SHP77 (cell line): ENCODE data around the gene TP53.
A peak's percentile ranks its signal among the peaks of the same experiment; 100 is the strongest.
"Not testable (repeated sequence)": the region's sequence is repeated elsewhere in the genome, so short reads cannot be mapped to it uniquely, and the experiment has no call there.

Source experiments
- DNase-seq, 2 experiments: peaks; one replicate each; lab custom pipeline; 2025; lab: John Stamatoyannopoulos, UW

TP53 gene

GRCh38 chr17:7674934-7675333 is 12.4 kb downstream of the TP53 start:
- DNase-seq = no peak

DNA sequence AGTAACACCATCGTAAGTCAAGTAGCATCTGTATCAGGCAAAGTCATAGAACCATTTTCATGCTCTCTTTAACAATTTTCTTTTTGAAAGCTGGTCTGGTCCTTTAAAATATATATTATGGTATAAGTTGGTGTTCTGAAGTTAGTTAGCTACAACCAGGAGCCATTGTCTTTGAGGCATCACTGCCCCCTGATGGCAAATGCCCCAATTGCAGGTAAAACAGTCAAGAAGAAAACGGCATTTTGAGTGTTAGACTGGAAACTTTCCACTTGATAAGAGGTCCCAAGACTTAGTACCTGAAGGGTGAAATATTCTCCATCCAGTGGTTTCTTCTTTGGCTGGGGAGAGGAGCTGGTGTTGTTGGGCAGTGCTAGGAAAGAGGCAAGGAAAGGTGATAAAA is 14.1 kb downstream of the TP53 start:
- peak in 1 of 2 experiments; percentile 39 for DNase-seq

DNA sequence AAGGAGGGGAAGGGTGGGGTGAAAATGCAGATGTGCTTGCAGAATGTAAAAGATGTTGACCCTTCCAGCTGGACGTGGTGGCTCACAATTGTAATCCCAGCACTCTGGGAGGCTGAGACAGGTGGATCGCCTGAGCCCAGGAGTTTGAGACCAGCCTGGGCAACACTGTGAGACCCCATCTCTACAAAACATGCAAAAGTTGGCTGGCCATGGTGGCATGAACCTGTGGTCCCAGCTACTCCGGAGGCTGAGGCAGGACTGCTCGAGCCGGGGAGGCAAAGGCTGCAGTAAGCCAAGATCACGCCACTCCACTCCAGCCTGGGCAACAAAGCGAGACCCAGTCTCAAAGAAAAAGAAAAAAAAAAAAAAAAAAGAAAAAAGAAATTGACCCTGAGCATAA is 18.8 kb downstream of the TP53 start:
- DNase-seq = no peak

GRCh38 chr17:7667656-7668406 is 19.5 kb downstream of the TP53 start:
- no peak for DNase-seq

DNA sequence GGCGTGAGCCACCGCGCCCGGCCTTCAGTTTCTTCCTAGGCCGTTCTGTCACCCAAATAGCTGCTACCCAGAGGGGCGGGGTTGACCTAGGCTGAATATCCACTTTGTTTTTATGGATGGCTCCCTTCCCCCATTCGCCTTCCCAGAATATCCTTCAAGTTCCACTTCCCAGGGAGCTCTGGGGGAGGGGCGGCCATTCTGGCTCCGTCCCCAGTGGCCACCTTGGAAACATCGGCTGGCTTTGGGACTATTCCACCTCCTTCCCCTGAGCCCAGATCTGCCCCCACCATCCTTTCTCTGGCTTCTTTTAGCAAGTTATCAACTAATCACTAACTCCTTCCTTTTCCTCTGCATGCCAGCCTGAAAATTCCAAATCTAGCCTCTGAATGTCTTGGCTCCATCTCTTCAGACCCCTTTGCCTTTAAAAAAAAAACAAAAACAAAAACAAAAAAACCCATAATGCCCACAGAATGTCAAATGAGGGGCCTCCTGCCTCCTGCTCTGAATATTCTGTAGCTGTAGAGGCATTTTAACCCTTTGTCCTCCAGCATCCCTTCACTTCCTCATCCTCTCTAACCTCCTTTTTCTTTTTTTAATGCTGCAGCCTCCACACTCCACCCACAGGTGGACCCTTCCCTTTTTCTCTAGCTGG is 30.2 kb downstream of the TP53 start:
- no peak for DNase-seq

GRCh38 chr17:7655541-7655840 is 31.8 kb downstream of the TP53 start:
- no peak for DNase-seq

GRCh38 chr17:7654832-7655540 is 32.3 kb downstream of the TP53 start:
- DNase-seq = no peak

GRCh38 chr17:7652388-7653356 is 34.6 kb downstream of the TP53 start:
- no peak for DNase-seq

DNA sequence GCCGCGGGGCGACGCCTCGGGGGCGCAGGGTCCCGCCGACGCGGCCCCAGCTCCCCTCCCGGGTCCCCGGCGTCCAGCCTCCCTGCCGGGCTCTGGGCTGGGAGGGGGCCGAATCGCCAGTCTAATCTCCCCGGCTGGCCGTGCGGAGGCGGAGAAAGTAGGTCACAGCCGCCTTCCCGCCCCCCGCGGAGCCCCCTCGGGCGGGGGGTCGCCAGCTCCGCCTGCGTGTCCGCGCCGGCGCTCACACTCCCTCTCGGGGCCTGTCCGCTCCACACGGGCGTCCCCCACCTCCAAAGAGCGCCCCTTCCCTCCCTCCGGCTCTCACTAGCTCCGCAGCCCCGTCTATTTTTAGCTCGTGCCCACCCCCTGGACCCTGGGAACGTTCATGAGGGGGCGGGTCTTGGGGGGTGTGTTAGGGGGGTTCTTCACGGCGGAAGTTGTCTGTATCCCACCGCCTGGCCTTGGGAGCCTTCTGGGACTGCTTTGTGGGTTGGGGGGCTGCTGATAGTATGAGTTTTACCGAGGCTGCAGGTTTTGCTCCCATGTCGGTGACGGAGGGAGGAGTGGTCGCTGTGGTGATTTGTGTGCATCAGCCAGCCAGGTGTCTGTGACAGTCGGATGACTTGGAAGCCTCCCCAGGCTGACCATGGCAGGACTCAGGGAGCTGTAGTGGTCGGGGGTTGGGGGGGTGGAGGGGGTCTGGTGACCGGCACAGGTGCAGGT is 35.5 kb downstream of the TP53 start:
- no peak for DNase-seq

DNA sequence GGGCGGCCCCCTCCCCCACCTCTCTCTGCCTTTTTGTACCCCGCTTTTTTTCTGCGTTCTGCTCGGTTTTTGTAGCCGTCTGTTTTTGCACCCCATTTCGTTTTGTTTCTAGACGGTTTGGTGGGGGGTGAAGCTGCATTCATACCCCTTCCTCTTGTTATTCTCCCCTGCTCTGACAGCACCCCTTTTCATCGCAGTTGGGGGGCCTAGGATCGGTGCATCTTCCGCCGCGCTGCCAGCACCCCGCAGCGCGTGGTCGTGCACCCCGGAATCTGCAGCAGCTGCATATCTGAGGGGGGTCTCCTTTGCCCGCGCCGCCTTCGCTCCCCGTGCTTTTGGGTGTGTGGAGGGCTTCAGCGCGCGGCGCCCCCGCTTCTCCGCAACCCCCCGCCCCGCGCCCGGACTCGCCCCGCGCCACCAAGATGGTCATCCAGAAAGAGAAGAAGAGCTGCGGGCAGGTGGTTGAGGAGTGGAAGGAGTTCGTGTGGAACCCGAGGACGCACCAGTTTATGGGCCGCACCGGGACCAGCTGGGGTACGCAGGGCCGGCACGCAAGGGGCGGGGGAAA is 36.1 kb downstream of the TP53 start:
- DNase-seq = no peak

GRCh38 chr17:7650509-7651096 is 36.7 kb downstream of the TP53 start, which contains the start of gene ATP1B2:
Gene ATP1B2 (plus strand): TSS chr17:7650926. CDS start chr17:7651519, 593 bp downstream.
- peak in 1 of 2 experiments; percentile 40 for DNase-seq

- DNase-seq = no peak
Measured at GRCh38 chr17:7647018-7647417, 40.3 kb downstream of the TP53 start.

GRCh38 chr17:7646457-7646856 is 40.8 kb downstream of the TP53 start:
- no peak for DNase-seq

- DNase-seq = no peak
Measured at GRCh38 chr17:7644775-7645174, 42.5 kb downstream of the TP53 start.

DNA sequence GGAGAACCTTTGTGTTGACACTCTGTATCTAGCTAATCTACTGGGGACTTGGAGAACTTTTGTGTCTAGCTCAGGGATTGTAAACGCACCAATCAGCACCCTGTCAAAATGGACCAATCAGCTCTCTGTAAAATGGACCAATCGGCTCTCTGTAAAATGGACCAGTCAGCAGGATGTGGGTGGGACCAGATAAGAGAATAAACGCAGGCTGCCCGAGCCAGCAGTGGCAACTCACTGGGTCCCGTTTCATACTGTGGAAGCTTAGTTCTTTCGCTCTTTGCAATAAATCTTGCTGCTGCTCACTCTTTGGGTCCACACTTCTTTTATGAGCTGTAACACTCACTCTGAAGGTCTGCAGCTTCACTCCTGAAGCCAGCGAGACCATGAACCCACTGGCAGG is 45.7 kb downstream of the TP53 start:
- not testable (repeated sequence) for DNase-seq

DNA sequence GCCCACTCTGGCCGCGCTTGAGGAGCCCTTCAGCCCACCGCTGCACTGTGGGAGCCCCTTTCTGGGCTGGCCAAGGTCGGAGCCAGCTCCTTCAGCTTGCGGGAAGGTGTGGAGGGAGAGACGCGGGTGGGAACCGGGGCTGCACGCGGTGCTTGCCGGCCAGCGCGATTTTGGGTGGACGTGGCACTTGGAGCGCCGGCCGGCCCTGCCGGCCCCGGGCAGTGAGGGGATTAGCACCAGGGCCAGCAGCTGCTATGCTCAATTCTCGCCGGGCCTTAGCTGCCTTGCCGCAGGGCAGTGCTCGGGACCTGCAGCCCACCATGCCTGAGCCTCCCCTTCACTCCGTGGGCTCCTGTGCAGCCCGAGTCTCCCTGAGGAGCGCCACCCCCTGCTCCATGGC is 46.5 kb downstream of the TP53 start:
- no peak for DNase-seq

- no peak for DNase-seq
Measured at GRCh38 chr17:7636163-7636562, 51.1 kb downstream of the TP53 start.

GRCh38 chr17:7634384-7634783 is 52.9 kb downstream of the TP53 start:
- DNase-seq = peak; percentile 61 to 62

DNA sequence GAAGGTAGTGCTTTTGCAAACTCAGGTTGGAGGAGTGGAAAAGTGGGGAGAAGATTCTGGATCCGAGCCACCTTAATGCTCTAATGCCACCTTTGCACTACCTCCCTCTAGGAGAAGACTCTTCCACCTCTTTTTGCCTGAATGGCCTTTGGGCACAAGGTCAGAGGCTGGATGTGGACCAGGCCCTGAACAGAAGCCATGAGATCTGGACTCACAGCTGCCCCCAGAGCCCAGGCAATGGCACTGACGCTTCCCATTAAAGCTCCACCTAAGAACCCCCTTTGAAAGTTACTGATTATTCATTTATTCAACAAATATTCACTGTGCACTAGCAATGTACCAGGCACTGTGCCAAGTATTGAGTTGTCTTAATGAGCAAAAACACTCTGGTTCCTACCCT is 54.2 kb downstream of the TP53 start:
- DNase-seq = no peak

DNA sequence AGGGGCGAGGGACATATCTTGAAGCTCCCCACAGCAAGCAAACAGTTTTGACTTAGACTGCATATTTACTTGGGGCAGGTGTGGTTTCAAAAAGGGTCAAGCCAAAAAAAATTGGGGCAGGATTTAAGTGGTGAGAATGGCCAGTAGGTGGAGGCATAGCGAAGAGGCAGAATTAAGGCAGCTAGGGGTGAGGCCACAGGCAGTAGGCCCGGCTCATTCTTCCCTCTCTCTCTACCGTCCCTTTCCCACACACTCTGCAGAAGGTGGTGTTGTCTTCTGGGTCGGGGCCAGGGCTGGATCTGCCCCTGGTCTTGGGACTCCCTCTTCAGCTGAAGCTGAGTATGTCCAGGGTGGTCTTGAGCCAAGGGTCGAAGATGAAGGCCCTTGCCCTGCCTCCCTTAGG is 54.8 kb downstream of the TP53 start:
- peak; percentile 52 to 65 for DNase-seq
